ENCODE results near the gene CACNG4.

GRCh38 chr17:67033613-67034012 lies 69.1 kb downstream of the CACNG4 start:
- TF ChIP-seq CTCF (IDR thresholded peaks at IDR 0.05; ENCODE audit: borderline replicate concordance, extremely low read depth, low read length, poor library complexity, severe bottlenecking), result no peak
- TF ChIP-seq EZH2 (IDR thresholded peaks at IDR 0.05; ENCODE audit: borderline replicate concordance, low read depth, low read length, severe bottlenecking), result no peak

Data from DND-41 (cell line).